Measurements from ENCODE around the gene CDH13.

Gene CDH13

DNA sequence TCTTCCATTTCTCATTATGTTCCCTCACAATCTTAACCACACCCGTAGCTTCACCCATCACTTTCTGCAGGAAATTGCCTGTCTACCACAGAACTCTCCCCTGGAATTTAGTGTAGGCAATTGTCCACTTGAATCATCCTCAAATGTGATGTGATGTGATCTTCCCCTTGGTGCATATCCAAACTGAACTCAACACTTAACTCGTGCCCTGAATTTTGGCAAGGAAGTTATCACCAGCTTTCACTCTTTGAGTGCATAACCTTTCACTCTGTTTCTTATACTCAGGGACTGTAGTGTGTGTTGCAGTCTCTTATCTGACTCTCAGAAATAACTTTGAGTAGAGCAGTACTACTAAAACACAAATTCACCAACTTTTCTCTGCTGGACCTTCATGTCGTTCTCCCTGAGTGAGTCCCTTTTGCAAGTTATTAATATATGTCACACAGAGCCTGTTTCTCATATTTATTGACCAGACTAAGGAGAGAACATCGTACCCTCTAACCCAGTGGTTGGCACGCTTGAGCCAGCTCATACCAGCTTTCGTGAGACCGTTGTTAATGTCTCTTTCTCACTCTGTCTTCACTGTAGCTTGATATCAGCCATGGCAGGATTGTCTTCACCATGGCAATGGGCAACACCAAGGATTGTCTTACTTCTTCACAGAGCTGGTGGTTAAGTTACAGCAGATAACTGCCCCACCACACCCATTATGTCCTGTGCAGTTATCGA is 622.1 kb downstream of the CDH13 start:
- DNase-seq (ENCODE audit: low read depth): peak; percentile 21

DNA sequence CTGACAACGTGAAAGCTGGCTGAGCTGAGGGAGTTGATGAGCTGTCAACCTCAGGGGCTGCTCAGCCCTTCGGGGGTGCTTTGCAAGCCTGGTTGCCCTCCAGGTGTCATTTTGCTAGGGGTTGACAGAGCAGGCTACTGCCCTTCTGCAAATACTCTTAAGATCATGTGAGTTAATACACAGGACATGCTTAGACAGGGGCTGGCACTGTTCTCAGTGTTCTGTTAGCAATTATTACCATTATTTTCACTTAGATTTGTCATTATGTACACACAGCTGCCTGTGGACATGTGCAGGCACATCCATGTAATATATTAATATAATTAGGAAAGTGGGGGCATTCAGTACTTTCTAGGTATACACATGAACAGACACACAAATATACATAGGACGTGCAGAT is 626.8 kb downstream of the CDH13 start:
- DNase-seq (ENCODE audit: low read depth): no peak

DNA sequence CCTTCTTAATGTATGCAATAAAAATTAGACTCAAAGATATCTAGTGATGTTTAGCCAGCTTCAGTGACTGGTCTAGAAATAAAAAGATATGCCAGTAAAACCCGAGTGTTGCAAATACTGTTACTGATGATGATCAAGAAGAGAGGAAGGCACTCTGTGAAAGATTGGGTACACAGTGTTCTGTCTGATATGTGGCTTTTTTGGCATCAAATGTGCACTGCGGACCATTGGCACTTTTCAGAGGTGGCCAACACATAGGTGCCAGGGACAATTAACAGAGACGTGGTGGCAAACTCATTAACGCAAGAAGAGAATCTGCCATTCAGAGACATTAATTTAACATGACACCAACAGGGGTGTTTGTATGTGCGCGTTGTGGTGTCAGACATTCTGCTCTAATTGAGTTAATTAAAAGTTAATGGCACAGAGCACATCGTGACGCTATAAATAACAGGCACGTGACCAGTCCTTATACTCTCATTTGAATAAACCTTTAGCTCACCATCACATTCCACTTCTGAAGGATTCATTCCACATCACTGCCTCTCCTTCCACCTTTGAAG is 631.7 kb downstream of the CDH13 start:
- DNase-seq (ENCODE audit: low read depth): no peak

DNA sequence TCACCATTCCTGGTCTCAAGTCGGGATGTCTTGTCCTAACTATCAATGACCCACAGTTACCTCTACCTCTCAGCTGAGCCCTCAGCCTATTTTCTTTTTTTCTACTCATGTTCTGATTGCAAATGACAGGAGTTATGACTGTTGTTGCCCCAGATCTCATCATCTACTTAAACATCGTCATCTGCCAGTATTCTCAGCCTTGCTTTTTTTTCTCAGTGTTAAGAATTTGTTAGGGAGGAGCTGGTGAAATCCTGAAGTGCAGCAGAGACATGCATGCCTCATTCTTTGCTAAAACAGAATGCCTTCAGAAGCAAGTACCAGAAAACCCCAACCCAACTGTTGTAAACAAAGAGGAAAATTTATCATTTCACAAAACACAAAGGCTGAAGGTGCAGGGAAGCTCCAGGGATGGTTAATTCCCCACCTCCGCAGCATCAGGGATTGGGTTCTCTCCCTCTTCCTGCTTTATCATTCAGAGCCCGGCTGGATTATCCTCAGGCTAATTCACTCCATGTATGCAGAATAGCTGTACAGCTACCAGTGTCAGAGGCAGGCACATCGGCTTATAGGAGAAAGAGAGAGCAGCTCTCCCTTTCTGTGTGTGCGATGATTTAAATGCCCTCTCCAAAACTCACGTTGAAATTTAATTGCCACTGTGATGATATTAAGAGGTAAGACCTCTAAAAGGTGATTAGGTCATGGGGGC is 640.2 kb downstream of the CDH13 start:
- no peak for DNase-seq (ENCODE audit: low read depth)

DNA sequence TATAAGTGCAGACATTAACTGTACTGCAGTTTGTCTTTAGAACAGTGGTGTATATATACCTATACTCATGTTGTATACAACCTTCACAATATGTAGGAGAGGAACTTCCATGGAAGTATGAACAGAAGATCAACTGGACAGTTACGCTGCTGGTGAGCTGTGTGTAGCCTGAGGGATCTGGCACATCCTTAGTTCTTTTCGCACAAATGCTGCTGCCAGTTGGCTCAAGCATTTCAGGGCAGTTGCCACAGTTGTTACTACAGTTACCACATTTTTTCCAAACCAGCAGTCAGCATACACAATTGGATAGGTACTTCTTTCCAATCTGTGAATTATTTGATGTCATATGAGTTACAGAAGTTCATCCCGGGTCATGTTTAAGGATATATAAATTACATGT is 641.4 kb downstream of the CDH13 start:
- DNase-seq (ENCODE audit: low read depth): no peak

DNA sequence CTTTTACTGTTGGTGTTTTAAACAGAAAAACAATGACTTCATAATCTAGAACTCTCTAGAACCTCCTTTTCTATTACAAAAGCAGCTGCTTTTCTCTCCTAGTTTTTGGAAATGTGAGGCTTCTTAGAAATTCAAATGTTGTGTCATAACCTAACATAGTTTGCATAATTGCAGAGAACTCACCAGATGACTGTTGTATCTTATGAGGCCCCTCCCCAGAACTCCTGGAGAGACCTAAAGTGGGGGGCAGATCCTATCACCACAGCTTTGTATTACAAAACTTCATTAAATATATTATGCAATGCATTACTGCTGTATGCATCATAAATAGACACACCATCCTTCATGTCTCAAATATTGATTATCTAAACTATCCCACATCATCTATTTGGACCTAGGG is 642.3 kb downstream of the CDH13 start:
- no peak for DNase-seq (ENCODE audit: low read depth)

DNA sequence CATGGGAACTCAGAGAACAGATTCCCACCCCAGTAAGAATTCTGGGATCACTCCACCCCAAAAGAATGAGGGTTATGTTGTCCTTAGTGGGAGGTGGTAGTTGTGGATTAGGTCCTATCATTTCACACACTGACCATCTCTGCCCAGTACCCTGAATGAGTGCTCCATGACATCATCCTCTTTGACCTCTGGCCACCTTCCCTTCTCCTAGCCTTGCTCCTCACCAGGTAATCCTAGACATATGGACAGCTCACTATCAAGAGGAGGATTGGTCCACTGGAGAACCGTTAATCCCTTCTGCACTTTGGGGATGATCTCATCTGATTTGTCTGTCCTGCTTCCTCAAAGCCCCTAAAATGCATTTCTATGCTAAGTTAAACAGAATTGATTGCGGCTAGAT is 642.8 kb downstream of the CDH13 start:
- DNase-seq (ENCODE audit: low read depth): no peak

DNA sequence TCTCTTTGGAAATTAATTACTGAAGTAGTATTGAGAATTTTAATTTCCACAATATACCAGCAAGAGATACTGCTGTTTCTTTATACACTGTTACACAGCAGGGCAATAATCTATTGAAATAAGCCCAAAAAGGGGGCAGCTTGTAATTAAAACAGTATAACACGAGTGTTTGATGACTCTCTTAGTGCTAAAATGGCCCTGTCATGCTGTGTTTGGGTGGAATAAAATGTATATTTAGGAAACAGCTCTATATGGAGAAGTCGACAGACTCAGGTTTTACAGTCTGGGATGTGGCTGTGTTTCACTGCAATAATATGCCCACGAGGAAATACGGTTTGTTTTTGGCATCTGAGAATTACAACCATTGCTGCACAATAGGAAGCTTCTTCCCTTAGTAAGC is 643.3 kb downstream of the CDH13 start:
- no peak for DNase-seq (ENCODE audit: low read depth)

DNA sequence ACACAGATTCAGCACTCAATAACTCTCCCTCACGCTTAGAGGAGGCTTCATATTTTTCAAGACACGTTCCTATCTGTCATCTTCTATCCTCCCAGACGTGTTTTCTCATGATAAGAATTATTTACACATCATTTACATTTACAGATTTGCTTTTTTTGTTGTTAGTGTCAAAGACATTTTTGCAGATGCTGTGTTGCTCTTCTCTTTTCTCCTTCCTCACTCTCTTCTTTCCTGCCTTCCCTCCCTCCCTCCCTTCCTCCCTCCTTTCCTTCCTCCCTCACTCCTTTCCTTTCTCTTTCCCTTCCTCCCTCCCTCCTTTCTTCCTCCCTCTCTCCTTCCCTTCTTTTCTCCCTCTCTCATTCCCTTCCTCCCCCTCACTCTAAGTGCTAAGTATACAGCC is 643.9 kb downstream of the CDH13 start:
- DNase-seq (ENCODE audit: low read depth): no peak

DNA sequence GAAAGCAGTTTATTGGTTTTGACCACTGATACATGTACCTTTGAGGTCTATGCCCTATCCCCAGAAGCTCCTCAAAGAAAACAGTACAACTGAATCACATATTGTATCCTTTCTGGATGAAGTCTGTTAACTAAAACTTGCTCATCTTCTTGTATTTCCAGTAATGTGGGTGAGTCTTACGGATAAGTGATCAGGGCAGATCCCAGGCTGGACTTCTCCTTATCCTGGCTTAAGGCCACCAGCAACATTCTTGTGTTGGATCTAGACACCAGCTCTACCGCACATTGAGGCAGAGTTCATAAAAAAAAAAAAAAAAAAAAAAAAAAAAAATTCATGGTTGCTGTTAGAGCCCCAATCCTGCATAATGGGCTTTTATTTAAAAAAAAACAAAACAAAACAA is 644.4 kb downstream of the CDH13 start:
- DNase-seq (ENCODE audit: low read depth): no peak

DNA sequence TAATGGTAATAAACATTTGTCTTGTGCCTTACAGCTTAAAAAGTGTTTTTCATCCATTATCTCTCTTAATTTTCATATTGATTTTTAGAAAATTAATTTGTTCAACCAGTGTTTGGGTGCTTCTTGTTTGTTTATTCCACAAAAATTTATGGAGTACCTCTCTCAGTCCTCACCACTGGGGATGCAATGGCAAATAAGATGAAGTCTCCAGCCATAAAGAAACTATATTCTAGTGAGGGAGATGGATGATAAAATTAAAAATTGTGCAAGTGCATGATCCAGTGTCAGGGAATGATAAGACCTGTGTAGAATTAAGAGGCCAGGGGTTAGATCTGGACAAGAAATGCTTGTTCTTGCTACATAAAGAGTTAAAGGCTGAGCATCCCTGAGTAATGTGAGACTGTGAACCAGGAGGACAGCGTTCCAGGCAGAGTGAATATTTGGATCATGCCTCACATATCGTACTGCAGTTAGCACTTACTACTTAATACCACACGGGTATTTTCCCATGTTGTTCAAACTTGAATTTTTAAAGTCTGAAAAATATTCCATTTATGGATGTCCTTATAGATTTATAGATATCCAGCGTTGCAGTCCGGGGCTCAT is 645.3 kb downstream of the CDH13 start:
- no peak for DNase-seq (ENCODE audit: low read depth)

DNA sequence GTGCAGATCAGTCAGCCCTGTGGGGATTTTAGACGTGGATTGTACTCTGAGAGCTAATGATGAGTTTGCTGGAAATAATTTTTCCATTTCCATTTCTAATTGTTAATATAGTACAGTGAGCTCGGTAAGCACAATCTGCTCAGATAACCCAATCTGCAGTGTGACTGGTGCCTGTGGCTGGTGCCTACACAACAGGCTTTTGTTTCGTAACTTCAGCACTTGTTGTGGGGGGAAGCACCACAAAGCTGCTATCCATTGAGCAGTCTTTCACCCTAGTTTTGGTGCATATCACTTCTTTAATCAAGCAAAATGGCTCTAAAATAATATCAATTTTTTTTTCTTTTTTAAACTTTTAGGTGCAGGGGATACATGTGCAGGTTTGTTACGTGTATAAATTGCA is 646.1 kb downstream of the CDH13 start:
- DNase-seq (ENCODE audit: low read depth): no peak

DNA sequence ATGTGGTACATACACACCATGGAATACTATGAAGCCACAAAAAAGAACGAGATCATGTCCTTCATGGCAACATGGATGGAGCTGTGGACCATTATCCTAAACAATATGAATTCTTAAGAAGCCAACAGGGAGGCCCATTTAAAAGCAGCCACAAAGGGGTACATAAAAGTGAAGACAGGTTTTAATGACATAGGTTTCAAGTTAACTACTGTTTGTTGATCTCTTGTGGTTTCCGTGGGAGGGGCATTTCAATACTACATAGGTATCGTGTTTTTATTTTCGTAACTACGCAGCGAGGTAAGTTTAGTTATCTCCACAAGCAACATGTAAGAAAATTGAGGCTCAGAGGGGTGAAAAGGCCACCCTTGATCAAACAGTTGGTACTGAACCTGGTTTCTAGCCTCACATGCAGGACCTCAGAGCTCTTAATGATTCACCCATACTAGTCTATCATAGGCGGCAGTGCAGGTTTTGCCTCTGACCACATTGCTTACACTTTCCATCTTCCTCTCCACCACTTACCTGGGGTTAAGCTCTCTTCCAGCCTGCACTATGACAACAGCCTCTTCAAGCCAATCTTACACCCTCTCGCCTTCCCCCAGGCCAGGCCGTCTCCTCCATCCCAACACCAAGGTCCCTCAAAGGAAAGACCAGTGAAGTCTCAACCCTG is 646.9 kb downstream of the CDH13 start:
- DNase-seq (ENCODE audit: low read depth): no peak

DNA sequence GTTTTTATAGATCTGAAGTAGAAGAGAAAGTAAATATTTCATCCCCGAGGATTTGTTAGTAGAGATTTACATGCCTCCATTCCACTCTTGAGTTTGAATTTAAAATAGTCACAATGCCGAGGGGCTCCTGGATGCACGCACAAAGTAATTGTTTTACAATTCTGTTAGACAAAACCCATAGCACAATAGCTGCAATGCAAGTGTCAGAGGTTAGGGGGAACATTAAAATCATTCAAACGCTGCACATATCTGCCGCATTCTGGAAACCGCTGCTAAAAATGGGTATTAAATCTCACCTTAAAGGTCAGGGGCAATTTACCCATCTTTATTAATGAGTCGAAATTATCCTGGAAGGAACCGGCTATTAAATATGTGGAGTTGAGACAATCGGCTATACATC is 652.5 kb downstream of the CDH13 start:
- DNase-seq (ENCODE audit: low read depth): no peak

DNA sequence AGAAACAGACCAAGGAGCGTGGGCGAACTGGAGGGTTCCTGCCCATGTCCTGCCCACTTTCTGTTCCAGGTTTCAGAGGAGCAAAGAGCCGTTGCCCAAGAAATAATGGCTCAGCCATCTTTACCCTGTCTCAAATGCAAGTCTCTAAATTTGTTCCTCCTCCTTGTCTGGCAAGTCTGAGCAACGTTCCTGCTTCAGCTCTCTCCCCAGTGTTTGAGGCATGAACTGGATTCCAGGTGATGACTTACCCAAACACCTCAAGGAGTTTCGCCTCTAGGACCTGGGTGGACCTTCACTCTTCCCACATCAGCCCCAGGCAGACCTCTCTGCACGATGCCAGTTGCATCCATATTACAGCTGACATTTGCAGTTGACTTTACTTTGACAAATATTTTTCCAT is 659.2 kb downstream of the CDH13 start:
- DNase-seq (ENCODE audit: low read depth): no peak

DNA sequence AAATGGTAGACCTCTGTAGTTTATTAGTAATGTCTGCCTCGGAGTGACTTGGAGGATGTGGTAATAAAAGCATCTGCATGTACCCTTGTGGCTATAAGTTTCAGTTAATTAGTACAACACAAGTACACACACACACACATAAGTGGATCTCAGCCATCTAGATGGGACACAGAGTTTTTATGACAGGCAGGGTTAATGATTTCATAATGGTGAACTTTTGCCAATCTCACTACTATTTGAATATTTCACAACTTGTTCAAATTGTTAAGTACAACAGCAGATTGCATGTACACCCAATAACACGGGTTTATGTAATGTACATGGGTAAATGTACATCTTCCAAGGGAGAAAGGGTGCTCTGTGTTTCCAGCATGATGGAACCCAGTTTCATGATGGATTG is 669.7 kb downstream of the CDH13 start:
- DNase-seq (ENCODE audit: low read depth): no peak

DNA sequence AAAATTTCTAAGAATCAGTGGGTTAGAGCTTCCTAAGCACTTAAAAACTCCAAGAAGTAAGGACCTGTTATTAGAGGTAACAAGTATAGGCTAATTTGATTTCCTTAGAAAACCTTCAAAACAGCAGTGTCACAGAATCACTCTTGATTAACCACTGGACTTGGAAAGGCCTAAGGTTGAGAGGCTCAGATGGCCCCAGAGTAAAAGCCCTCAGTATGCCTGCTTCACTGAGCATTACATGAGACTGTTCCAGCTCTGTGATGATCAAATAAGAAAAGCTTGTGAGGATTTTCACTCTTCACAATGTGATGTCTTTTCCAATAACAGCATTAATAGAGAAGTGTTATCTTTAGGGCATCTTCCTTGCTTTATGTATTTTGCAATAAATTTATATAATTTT is 671.8 kb downstream of the CDH13 start:
- no peak for DNase-seq (ENCODE audit: low read depth)

DNA sequence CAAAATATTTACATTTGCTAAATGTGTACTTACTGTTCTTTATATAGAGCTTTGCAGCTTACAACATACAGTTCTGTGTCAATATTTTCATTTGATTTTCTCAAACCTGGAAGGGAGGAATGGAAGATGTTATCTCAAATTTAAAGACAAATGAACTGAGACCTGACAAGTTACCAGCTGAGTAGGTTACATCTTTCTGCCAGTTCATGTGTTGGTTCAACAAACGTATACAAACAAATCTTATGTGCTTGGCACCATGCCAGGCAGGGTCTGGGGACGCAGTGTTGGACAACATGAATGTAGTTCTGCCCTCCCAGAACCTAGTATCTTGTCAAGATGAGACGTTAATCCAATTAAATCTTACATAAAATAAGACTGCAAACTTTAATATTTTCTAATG is 673.6 kb downstream of the CDH13 start:
- no peak for DNase-seq (ENCODE audit: low read depth)

DNA sequence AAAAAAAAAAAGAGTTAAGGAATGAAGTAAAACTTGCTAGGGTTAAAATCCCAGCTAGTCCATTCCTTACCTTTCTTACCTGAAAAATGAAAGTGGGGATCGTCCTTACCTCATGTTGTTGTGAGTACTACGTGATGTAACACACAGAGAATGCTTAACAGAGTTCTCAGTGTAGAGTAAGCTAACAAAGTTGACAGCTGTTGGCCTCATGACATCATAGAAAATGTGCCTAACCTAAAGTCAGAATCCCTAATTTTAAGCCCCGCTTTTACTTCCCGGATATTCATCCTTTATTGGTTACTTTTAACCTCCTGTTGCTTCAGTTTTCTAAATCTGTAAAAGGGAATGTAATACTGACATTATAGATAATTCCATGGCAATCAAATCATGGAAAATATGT is 675.2 kb downstream of the CDH13 start:
- no peak for DNase-seq (ENCODE audit: low read depth)

DNA sequence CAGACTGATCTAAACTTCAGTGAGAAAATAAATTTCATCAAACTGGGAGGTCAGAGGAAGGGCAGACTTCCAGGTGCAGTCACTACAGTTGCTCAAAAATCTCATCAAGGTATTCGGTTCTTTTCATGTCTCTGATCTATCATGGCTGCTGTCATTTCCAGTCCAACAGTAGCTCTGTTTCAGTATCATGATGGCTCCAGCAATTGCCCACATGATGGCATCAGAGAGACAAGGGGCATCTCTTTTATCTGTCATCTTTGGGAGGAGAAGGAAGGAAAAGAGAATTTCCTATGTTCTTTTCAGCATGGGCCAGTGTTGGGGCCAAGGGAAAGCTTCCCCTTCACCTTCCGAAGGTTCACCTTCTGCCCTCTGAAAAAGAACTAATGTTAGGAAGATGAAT is 676.1 kb downstream of the CDH13 start:
- DNase-seq (ENCODE audit: low read depth): no peak

DNA sequence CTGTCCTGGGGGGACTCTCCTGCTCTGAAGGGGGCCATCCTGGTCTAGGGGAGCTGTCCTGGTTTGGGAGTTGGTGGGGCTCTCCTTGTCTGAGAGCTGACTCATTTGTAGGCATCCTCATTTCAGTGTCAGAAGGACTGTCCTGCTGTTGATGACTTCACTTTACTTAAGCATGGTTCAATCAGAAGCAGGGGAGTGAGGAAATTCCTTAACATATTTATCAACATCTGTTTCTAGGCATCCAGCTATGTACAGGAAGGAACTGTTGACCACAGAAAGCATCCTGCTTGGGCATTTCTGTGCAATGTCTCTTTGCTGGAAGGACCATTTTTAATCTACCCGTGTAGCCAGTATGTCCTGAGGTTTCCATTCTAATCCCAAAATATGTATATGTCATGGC is 678.3 kb downstream of the CDH13 start:
- peak; percentile 76 for DNase-seq (ENCODE audit: low read depth)

DNA sequence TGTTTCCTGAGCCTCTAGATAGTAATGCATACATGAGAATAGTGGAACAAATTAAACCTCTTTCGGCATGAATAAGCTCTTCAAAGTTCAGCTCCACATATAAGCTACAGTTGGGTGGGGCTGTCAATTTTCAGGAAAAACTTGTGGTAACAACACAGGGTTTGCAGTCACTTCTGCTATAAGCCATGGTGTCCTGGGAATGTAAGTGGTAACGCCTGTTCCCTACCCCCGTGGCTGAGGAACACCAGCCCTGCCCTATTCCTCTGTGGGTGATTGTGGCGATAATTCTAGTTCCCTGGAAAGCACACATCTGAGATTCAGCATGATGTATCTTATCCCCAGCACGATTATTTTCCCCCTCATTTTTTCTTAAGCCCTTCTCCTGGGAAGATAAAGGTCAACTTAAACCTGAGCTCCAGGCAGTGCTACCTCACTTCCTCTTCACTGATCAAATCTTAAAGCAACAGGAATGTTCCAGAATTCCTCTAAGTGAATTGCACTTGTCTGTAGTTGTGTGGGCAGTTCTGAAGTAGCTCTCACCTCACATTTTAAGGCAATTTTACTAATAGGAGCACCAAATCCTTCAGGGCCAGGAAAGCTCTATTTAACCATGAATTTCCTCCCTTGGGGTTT is 680.3 kb downstream of the CDH13 start:
- no peak for DNase-seq (ENCODE audit: low read depth)

Data from GM04504 (cell line).